Lower leg skin (tissue), 4 donors: Measurements from ENCODE around the gene EFCAB6. TPM values are rescaled to one million over a fixed set of nuclear protein-coding genes. Genes with fewer than 3 reads are reported as not detected.

Experiments used
- DNase-seq, 2 donors: peaks; one replicate each; pipeline ENCODE4 v3.0.0-alpha.2; 2019; ENCODE audit warnings: low spot score in 2 of 2
- H3K4me3 ChIP-seq: fragments of 200-600 bp; sonication (generic); 2 replicates; pipeline ENCODE4 v1.5.1; 2017; ENCODE audit warnings: mild to moderate bottlenecking, low read depth; ENCODE audit not compliant: poor library complexity, severe bottlenecking
- CTCF ChIP-seq, 3 donors: fragments of 450-650 bp; IDR thresholded peaks; one replicate each; pipeline ENCODE4 v1.5.1; 2016; ENCODE audit warnings: antibody characterized with exemption in 3 of 3, mild to moderate bottlenecking in 3 of 3, moderate library complexity in 2 of 3
- POLR2A ChIP-seq, 2 donors: fragments of 450-650 bp; IDR thresholded peaks; one replicate each; pipeline ENCODE4 v1.6.1; 2016 to 2017; ENCODE audit warnings: antibody characterized with exemption in 2 of 2, mild to moderate bottlenecking in 1 of 2, moderate library complexity in 1 of 2
- WGBS, 2 donors: methylation state at CpG; one replicate each; pipeline ENCODE4 v1.1.5; 2018; 5-methylcytosine and 5-hydroxymethylcytosine counted together
- intact Hi-C: fragments of 100-400 bp; cut with DNase I; formaldehyde crosslinking; loops from one replicate; pipeline ENCODE4 v1.15.0; 2023; ENCODE audit warnings: low total_unique reads
- total RNA-seq, 4 donors: library from RNA; depleted of rRNA; stranded (reverse); fragments of >200 nt; gene quantifications; one replicate each; pipeline ENCODE4 v1.1.0, GENCODE V29; 2016

The EFCAB6 gene
- total RNA-seq, 4 donors from 2014 or later: 0.44 to 4.2 (median 1.8) TPM

- 83 to 86% methylated on average over 28 to 31 of the region's 31 CpGs for WGBS, 2 donors
Observed at GRCh38 chr22:43844560-43845545, 32.7 kb upstream of the EFCAB6 start.

GRCh38 chr22:43843783-43844530 lies 31.9 kb upstream of the EFCAB6 start:
- 87 to 89% methylated on average over 19 to 21 of the region's 21 CpGs for WGBS, 2 donors

More at GRCh38 chr22:43844560-43845545, 32.7 kb upstream of the EFCAB6 start:
- TF ChIP-seq POLR2A (IDR thresholded peaks at IDR 0.05) (no peak), CTCF (IDR thresholded peaks at IDR 0.05) (no peak)
- no peak for DNase-seq
- no peak overlapping the region for H3K4me3 ChIP-seq
- intact Hi-C loops: no loop called here

GRCh38 chr22:43841742-43842141 lies 29.6 kb upstream of the EFCAB6 start:
- TF ChIP-seq POLR2A (IDR thresholded peaks at IDR 0.05) (no peak), CTCF (IDR thresholded peaks at IDR 0.05) (no peak)
- 94 to 98% methylated on average over 17 to 20 of the region's 21 CpGs for WGBS, 2 donors
- DNase-seq: no peak
- no peak overlapping the region for H3K4me3 ChIP-seq
- intact Hi-C loops: no loop called here

More at GRCh38 chr22:43843783-43844530, 31.9 kb upstream of the EFCAB6 start:
- no peak for DNase-seq
- TF ChIP-seq POLR2A (IDR thresholded peaks at IDR 0.05) (no peak), CTCF (IDR thresholded peaks at IDR 0.05) (no peak)
- intact Hi-C loops: no loop called here
- no peak overlapping the region for H3K4me3 ChIP-seq

- no peak overlapping the region for H3K4me3 ChIP-seq
- DNase-seq: no peak
- WGBS, 2 donors: 89 to 91% methylated on average over 16 of the region's 16 CpGs
- intact Hi-C loops: no loop called here
- TF ChIP-seq POLR2A (IDR thresholded peaks at IDR 0.05) (no peak), CTCF (IDR thresholded peaks at IDR 0.05) (no peak)
Observed at GRCh38 chr22:43840851-43841250, 28.7 kb upstream of the EFCAB6 start.

- TF ChIP-seq CTCF (IDR thresholded peaks at IDR 0.05) (no peak), POLR2A (IDR thresholded peaks at IDR 0.05) (no peak)
- WGBS, 2 donors: 74 to 86% methylated on average over 6 to 12 of the region's 13 CpGs
- DNase-seq: no peak
- intact Hi-C loops: no loop called here
- no peak overlapping the region for H3K4me3 ChIP-seq
Observed at GRCh38 chr22:43840431-43840830, 28.3 kb upstream of the EFCAB6 start.
